AG04450 (cell line): ENCODE results near the gene ADTRP. TPM values are rescaled to one million over a fixed set of nuclear protein-coding genes. Genes with fewer than 3 reads are reported as not detected.

ENCODE experiments used
- CTCF ChIA-PET: fragments of 300-600, 350-600 bp; formaldehyde crosslinking; extraction: SDS; loops from one replicate; lab custom pipeline; 2022; ENCODE audit warnings: antibody characterized with exemption, inconsistent platforms; lab: Charles Lee
- POLR2A ChIA-PET: fragments of 350-600 bp; formaldehyde crosslinking; extraction: SDS; loops from one replicate; lab custom pipeline; 2021; ENCODE audit warnings: antibody characterized with exemption, inconsistent platforms; lab: Yijun Ruan, JAX
- DNase-seq: peaks from one replicate; pipeline ENCODE4 v3.0.0-alpha.2; 2011; ENCODE audit warnings: low read depth, low spot score
- H3K27ac ChIP-seq: one replicate; pipeline ENCODE4 v1.5.1; 2012; ENCODE audit warnings: low read depth, low read length, control low read depth
- H3K27me3 ChIP-seq: one replicate; pipeline ENCODE4 v1.6.0; 2012; ENCODE audit warnings: low read length; ENCODE audit not compliant: control insufficient read depth, insufficient read depth
- H3K4me3 ChIP-seq: 2 replicates; pipeline ENCODE4 v1.5.1; 2011; ENCODE audit warnings: mild to moderate bottlenecking, low read depth, low read length, control low read depth
- H3K9me3 ChIP-seq: 2 replicates; pipeline ENCODE4 v1.5.1; 2012; ENCODE audit warnings: low read length; ENCODE audit not compliant: control insufficient read depth, insufficient read depth
- polyA plus RNA-seq: library from polyadenylated mRNA; depleted of rRNA; stranded (reverse); fragments of >200 nt; gene quantifications from 2 replicates; pipeline ENCODE4 v1.2.3, GENCODE V29; 2011
- TF ChIP-seq, protein P1 (sequence below): IDR thresholded peaks from 2 replicates; pipeline ENCODE4 v1.5.1; 2011; ENCODE audit warnings: low read depth, low read length, control low read depth, inconsistent platforms

ADTRP gene
- polyA plus RNA-seq, 1 experiment: 0.33 TPM

DNA sequence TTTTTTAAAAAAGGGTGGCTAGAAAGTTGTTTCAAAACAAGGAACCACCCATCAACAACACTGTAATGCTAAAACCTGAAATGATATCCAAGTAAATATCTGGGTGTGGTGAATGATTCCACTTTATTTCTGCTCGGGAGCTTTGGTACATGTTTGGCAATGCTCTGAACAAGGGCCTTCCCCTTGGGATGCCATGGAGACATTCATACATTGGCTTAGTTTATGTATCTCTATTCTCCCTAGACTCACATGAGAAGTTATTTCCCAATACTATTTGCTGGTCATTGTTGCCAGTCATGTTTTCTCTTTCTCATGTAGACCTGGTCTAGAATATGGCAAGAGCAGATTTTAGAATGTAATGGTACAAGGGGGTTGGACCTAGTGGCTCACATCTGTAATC lies 22.9 kb downstream of the ADTRP start:
- peaks cover 3% of the 10 kb centered on the region; the same call in 1 of the 2 replicates for H3K9me3 ChIP-seq
- CTCF ChIA-PET: no interaction called here
- POLR2A ChIA-PET: no interaction called here
- H3K27me3 ChIP-seq: no peaks in the 10 kb centered on the region
- no peak overlapping the region for H3K4me3 ChIP-seq
- TF ChIP-seq, protein P1, sequence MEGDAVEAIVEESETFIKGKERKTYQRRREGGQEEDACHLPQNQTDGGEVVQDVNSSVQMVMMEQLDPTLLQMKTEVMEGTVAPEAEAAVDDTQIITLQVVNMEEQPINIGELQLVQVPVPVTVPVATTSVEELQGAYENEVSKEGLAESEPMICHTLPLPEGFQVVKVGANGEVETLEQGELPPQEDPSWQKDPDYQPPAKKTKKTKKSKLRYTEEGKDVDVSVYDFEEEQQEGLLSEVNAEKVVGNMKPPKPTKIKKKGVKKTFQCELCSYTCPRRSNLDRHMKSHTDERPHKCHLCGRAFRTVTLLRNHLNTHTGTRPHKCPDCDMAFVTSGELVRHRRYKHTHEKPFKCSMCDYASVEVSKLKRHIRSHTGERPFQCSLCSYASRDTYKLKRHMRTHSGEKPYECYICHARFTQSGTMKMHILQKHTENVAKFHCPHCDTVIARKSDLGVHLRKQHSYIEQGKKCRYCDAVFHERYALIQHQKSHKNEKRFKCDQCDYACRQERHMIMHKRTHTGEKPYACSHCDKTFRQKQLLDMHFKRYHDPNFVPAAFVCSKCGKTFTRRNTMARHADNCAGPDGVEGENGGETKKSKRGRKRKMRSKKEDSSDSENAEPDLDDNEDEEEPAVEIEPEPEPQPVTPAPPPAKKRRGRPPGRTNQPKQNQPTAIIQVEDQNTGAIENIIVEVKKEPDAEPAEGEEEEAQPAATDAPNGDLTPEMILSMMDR: no peak
- no peak overlapping the region for H3K27ac ChIP-seq
- DNase-seq: no peak

DNA sequence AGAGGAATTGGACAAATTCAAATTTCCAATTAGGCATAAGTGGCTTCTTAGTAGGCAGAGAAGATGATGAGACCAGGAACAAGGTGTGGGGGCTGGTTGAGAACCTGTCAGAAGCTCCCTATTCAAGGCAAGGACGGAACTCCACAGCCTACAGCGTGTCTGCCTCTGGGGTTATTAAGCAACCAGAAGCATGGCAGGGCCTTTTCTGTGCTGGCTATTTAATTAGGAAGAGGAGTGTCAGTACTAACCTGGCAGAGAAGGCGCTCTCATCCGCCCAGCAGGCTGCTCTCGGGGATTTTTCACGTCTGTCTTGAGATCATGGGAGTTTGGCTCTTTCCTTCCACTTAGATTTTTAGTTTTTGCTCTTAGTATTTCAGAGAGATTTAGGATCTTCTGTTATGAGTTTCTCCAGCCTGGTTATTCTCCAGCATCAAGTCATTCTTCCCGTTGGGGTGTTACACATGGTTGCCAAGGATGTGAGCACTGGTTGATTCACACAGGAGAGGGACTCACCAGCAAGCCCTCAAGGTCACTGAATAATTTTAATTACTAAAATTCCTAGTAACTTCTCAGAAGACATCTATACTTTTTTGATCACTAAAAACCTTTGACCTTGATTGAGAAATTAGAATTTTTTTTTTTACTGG lies 23.9 kb downstream of the ADTRP start:
- H3K27me3 ChIP-seq: no peaks in the 10 kb centered on the region
- H3K27ac ChIP-seq: no peak overlapping the region
- no peak for DNase-seq
- TF ChIP-seq, protein P1: no peak
- CTCF ChIA-PET: no interaction called here
- POLR2A ChIA-PET: no interaction called here
- peaks cover 3% of the 10 kb centered on the region; the same call in 1 of the 2 replicates for H3K9me3 ChIP-seq
- no peak overlapping the region for H3K4me3 ChIP-seq

- H3K4me3 ChIP-seq: no peak overlapping the region
- no peak overlapping the region for H3K27ac ChIP-seq
- TF ChIP-seq, protein P1: no peak
- ChIA-PET POLR2A (no interaction called here), CTCF (no interaction called here)
- H3K9me3 ChIP-seq: peaks cover 3% of the 10 kb centered on the region; the same call in 1 of the 2 replicates
- DNase-seq: no peak
- no peaks in the 10 kb centered on the region for H3K27me3 ChIP-seq
These were observed 24.8 kb downstream of the ADTRP start for GRCh38 chr6:11753798-11754197.

DNA sequence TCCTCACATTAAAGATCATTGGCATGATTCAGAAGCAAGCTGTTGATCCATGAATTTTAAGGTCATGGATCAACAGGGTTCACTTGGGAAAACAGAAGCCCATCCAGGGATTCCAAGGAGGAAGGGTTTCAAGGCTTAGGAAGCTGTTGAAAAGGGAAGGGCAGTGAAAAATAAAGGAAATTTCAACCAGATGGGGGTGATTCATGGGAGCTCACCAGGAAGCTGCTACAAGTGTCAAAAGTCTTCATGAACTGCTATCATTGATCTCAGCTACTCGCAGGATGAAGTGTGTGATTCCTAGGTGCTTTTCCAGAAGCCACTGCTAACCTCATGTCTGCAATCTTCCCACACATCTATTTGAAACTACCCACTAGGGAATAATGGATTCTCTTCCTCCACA lies 26.2 kb downstream of the ADTRP start:
- ChIA-PET POLR2A (no interaction called here), CTCF (no interaction called here)
- TF ChIP-seq, protein P1: no peak
- H3K4me3 ChIP-seq: no peak overlapping the region
- no peaks in the 10 kb centered on the region for H3K9me3 ChIP-seq
- no peak overlapping the region for H3K27ac ChIP-seq
- H3K27me3 ChIP-seq: no peaks in the 10 kb centered on the region
- DNase-seq: no peak

GRCh38 chr6:11750682-11751081 lies 27.9 kb downstream of the ADTRP start:
- no peak overlapping the region for H3K27ac ChIP-seq
- no peak for DNase-seq
- POLR2A ChIA-PET: no interaction called here
- no peaks in the 10 kb centered on the region for H3K9me3 ChIP-seq
- H3K27me3 ChIP-seq: no peaks in the 10 kb centered on the region
- H3K4me3 ChIP-seq: no peak overlapping the region
- CTCF ChIA-PET: no interaction called here
- TF ChIP-seq, protein P1: no peak
